DMS53 treated with DMSO at 0.1 percent for 48 hours (cell line): ENCODE results near the gene TEK.
A peak's percentile ranks its signal among the peaks of the same experiment; 100 is the strongest.

ENCODE experiments used
- DNase-seq: peaks from one replicate; lab custom pipeline; 2025; ENCODE audit not compliant: unreplicated experiment; lab: John Stamatoyannopoulos, UW

The TEK gene

DNA sequence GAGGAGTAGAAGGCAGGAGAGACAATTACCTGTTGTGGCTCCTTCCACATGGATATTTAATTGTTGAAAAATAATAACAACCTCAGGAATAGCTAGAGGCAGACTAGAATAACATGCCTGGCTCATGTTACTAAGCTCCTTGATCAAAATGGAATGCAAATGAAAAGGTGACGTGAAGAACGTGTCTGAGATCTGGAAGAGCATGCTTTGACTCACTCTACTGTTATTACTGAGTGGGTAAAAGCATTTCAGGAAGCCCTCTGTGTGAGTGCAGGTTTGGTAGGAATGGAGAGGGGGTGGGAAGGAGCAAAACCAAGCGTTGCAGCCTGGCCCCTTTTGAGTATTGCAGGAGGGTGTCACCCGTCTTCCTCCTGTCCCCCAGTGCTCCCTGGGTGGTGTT, 103.2 kb downstream of the TEK start:
- DNase-seq: no peak

- DNase-seq: no peak
These were observed 103.6 kb downstream of the TEK start for GRCh38 chr9:27212621-27213020.

- no peak for DNase-seq
These were observed 118.2 kb downstream of the TEK start for GRCh38 chr9:27227192-27227591.

DNA sequence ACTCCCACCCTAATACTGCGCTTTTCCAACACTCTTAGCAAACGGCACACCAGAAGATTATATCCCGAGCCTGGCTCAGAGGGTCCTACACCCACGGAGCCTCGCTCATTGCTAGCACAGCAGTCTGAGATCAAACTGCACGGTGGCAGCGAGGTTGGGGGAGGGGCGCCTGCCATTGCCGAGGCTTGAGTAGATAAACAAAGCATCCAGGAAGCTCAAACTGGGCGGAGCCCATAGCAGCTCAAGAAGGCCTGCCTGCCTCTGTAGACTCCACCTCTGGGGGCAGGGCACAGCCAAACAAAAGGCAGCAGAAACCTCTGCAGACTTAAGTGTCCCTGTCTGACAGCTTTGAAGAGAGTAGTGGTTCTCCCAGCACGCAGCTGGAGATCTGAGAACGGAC, 130.6 kb downstream of the TEK start:
- DNase-seq: peak; percentile 31

DNA sequence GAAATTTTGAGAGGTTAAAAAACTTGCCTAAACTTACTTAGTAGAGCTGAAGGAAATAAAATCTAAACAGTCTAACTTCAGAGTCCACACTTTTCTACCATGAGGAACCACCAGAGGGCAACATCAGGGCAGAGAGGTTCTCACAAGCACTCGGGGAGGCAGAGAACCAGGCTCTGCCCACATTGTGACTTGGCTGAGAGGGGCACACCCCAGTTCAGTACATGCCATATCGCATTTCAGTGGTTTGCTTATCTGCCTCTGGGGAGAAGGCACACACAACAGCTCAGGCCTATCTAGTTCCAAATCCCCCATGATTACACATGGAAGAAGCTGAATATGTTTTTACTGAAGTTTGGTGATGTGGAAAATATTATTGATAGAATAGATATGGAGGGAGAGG, 138.7 kb downstream of the TEK start:
- DNase-seq: peak; percentile 13

DNA sequence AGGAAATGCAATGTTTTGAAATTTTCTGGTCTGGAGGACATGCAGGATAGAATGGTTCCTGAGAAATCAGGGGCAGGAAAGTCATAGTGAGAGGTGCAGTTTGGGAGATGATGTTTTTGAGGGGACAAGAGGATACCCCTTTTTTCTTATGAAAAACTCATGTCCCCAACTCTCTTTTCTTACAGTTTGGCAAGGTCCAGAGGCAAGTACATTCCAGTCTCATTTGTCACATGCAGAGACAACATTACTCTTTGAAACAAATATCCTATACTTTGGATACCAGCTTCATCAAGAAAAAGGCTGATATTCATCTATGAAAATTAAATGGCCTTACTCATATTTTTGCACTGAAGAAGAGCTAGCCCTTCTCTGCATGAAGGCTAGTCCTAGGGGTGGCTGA, 139.7 kb downstream of the TEK start:
- DNase-seq: no peak

- DNase-seq: no peak
These were observed 149.6 kb downstream of the TEK start for GRCh38 chr9:27258662-27259061.

- DNase-seq: no peak
These were observed 151.9 kb downstream of the TEK start for GRCh38 chr9:27260789-27261516.

DNA sequence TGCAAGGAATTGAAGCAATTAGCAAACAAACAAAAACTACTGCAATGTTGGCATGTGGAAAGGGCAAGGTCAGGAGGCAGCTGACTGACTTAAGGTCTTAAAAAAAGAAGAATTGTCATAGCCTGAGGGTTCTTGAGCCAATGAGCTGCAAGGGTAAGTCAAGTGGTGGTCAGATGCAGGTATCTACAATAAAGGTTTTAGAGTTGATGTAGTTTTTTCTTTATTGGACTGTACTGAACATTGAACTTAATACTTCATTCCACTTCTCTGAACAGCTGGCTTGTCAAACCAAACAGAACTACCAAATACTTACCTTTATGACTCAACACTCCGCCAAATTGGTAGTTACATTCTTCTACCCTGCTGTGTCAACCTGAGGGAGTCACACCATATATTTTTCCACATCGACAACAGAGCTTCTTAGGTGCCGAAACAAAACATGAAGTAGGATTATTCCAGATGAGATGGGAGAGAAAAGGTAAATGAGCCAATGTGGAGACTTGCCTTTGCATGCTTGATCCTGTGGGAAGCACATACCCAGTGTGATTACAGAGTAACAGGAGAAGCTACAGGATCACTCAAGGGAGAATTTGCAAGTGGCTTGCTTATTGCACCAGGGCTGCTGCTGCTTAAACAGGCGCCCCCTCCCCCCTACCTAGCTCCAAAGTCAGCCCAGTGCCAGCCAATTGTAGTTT, 152.6 kb downstream of the TEK start:
- DNase-seq: no peak

- DNase-seq: no peak
These were observed 163.1 kb downstream of the TEK start for GRCh38 chr9:27272103-27272502.

GRCh38 chr9:27273186-27273585, 164.2 kb downstream of the TEK start:
- DNase-seq: no peak

DNA sequence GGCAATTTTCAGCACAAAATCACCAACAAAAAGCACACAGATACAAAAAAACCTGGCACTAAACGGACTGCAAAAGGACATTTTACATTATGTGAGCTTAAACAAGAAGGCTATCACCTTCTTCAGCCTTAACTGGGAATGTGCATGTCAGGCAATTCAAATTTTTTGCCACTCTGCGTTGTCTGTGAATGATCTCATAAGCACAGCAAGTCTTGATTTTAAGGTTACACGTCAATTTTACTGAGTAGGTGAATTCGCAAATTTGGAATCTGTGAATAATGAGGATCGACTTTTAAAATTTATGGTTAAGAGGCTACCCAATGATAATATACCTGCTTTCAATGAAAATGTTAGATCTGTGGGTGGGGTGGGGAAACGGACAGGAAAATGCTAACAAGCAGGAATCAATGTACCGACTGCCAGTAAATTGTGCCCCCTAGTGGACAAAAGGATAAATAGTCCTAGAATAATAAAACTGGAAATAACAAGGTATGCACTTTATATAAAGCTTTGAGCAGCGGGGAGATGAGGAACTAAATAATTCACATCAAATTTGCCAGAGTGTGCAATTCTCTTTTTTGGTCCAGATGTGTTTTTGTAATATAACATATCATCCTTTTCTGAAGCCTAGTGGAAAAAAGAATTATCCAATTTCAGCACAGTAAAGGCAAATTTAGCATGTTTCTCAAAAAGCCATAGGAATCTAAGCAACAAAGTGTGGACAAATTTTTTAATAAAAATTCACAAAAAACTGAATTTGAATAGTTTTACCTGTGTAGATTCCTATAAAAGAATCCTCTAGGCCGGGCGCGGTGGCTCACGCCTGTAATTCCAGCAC, 167.4 kb downstream of the TEK start:
- peak; percentile 44 for DNase-seq

GRCh38 chr9:27278374-27278773, 169.3 kb downstream of the TEK start:
- no peak for DNase-seq

DNA sequence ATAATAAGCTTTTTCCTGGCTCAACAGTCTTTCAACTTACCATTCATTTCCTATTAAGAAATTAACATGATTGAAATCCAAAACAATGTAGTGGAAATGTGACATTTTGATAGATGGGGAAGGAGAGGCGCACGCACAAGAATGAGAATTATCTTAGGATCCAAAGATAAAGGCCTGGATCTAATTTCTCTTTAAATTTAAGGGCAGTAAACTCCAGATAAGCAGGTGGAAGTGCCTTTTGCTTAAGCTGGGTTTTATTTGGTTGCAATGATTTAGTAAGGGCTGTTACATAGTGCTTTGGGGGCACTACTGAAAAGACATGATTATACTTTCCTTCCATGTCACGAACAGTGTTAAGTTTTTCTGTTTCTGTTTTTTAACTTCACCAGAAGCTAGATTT, 170.6 kb downstream of the TEK start:
- no peak for DNase-seq
